IMR-90 (cell line): Measurements from ENCODE around the gene TMEM19. TPM values are rescaled to one million over a fixed set of nuclear protein-coding genes. Genes with fewer than 3 reads are reported as not detected.
A peak's percentile ranks its signal among the peaks of the same experiment; 100 is the strongest.

ENCODE experiments used
- ATAC-seq: fragments of 200-7000 bp; cut with Tn5 transposase; 2 replicates; pipeline ENCODE4 v1.9.1; 2020; ENCODE audit warnings: low read depth, mild to moderate bottlenecking, moderate library complexity
- BruUV-seq: library from RNA; stranded (reverse); fragments of 400-500 nt; replicated peaks from 2 replicates; lab custom pipeline; 2021; lab: Mats Ljungman, UMichigan
- CTCF ChIA-PET: fragments of 300-600 bp; formaldehyde crosslinking; extraction: SDS; loops from one replicate; lab custom pipeline; 2021; ENCODE audit warnings: antibody characterized with exemption; lab: Yijun Ruan, JAX
- POLR2A ChIA-PET: fragments of 300-600 bp; sonication (Branson Sonifier 250); formaldehyde crosslinking; loops from one replicate; lab custom pipeline; 2022; ENCODE audit warnings: antibody characterized with exemption; ENCODE audit not compliant: unreplicated experiment; lab: Charles Lee
- DNase-seq: peaks from one replicate; pipeline ENCODE4 v3.0.0; 2013
- H2AFZ ChIP-seq: replicated peaks from 2 replicates; pipeline ENCODE3; 2013; ENCODE audit warnings: low read length, mild to moderate bottlenecking; ENCODE audit not compliant: poor library complexity
- H2AK5ac ChIP-seq: 2 replicates; pipeline ENCODE4 v1.6.1; 2013; ENCODE audit warnings: low read depth, low read length, inconsistent platforms
- H2AK9ac ChIP-seq: replicated peaks from 2 replicates; pipeline ENCODE3; 2013; ENCODE audit warnings: mild to moderate bottlenecking, low read depth, low read length, moderate library complexity; ENCODE audit not compliant: poor library complexity
- H2BK120ac ChIP-seq: 2 replicates; pipeline ENCODE4 v1.6.1; 2013; ENCODE audit warnings: low read depth, low read length, inconsistent platforms
- H2BK15ac ChIP-seq: 3 replicates; pipeline ENCODE4 v1.6.1; 2013; ENCODE audit warnings: low read depth, low read length, inconsistent platforms
- H2BK20ac ChIP-seq: 2 replicates; pipeline ENCODE4 v1.6.1; 2013; ENCODE audit warnings: low read depth, mild to moderate bottlenecking, inconsistent platforms, low read length, moderate library complexity
- H2BK5ac ChIP-seq: 2 replicates; pipeline ENCODE4 v1.6.1; 2013; ENCODE audit warnings: mild to moderate bottlenecking, low read depth, low read length, inconsistent platforms; ENCODE audit not compliant: poor library complexity, severe bottlenecking
- H3K14ac ChIP-seq: replicated peaks from 2 replicates; pipeline ENCODE4 v1.6.1; 2013; ENCODE audit warnings: low read depth, low read length, inconsistent platforms
- H3K18ac ChIP-seq: 2 replicates; pipeline ENCODE4 v1.6.1; 2013; ENCODE audit warnings: low read depth, low read length, control low read depth
- H3K23ac ChIP-seq: 2 replicates; pipeline ENCODE4 v1.6.1; 2013; ENCODE audit warnings: low read depth, low read length, inconsistent platforms
- H3K27ac ChIP-seq: 2 replicates; pipeline ENCODE4 v1.5.1; 2013; ENCODE audit warnings: mild to moderate bottlenecking, control low read depth, low read length; ENCODE audit not compliant: insufficient read depth
- H3K27me3 ChIP-seq: 2 replicates; pipeline ENCODE4 v1.6.1; 2013; ENCODE audit warnings: low read length; ENCODE audit not compliant: control insufficient read depth, insufficient read depth
- H3K36me3 ChIP-seq: 2 replicates; pipeline ENCODE4 v1.6.1; 2013; ENCODE audit warnings: low read length, mixed read lengths; ENCODE audit not compliant: control insufficient read depth, insufficient read depth
- H3K4ac ChIP-seq: 2 replicates; pipeline ENCODE4 v1.6.1; 2013; ENCODE audit warnings: low read depth, low read length, inconsistent platforms
- H3K4me1 ChIP-seq: 2 replicates; pipeline ENCODE4 v1.6.1; 2013; ENCODE audit warnings: low read length, mixed read lengths; ENCODE audit not compliant: control insufficient read depth, insufficient read depth
- H3K4me2 ChIP-seq: 2 replicates; pipeline ENCODE4 v1.6.1; 2013; ENCODE audit warnings: low read depth, mild to moderate bottlenecking, control low read depth, low read length, moderate library complexity
- H3K4me3 ChIP-seq: 2 replicates; pipeline ENCODE4 v1.5.1; 2013; ENCODE audit warnings: low read depth, mild to moderate bottlenecking, control low read depth, low read length, moderate library complexity; ENCODE audit not compliant: insufficient read depth
- H3K56ac ChIP-seq: 2 replicates; pipeline ENCODE4 v1.6.1; 2013; ENCODE audit warnings: low read length, inconsistent platforms; ENCODE audit not compliant: insufficient read depth; ENCODE audit errors: extremely low read depth
- H3K79me1 ChIP-seq, 2 experiments: 2 replicates each; pipeline ENCODE4 v1.6.1; 2013; ENCODE audit warnings: low read length in 2 of 2, inconsistent platforms in 1 of 2, low read depth in 1 of 2
- H3K9ac ChIP-seq: 2 replicates; pipeline ENCODE4 v1.6.1; 2013; ENCODE audit warnings: low read depth, low read length, control low read depth
- H3K9me1 ChIP-seq: 2 replicates; pipeline ENCODE4 v1.6.1; 2013; ENCODE audit warnings: low read length, inconsistent platforms; ENCODE audit not compliant: insufficient read depth
- H3K9me3 ChIP-seq: 2 replicates; pipeline ENCODE4 v1.6.1; 2013; ENCODE audit warnings: low read length; ENCODE audit not compliant: control insufficient read depth, insufficient read depth
- H4K20me1 ChIP-seq: 2 replicates; pipeline ENCODE4 v1.6.1; 2013; ENCODE audit warnings: low read length, inconsistent platforms; ENCODE audit not compliant: insufficient read depth
- H4K5ac ChIP-seq: 2 replicates; pipeline ENCODE4 v1.6.1; 2013; ENCODE audit warnings: mild to moderate bottlenecking, low read depth, low read length, control low read depth
- H4K8ac ChIP-seq, 2 experiments: 2 replicates each; pipeline ENCODE4 v1.6.1; 2013; ENCODE audit warnings: low read depth in 2 of 2, low read length in 2 of 2, control low read depth in 1 of 2, inconsistent platforms in 1 of 2
- H4K91ac ChIP-seq: 2 replicates; pipeline ENCODE4 v1.6.1; 2013; ENCODE audit warnings: low read depth, low read length, inconsistent platforms; ENCODE audit not compliant: insufficient read depth
- CEBPB ChIP-seq: IDR thresholded peaks from 2 replicates; pipeline ENCODE4 v1.6.1; 2012; ENCODE audit warnings: low read depth, low read length, improper control_type of control experiment
- CHD1 ChIP-seq: IDR thresholded peaks from 2 replicates; pipeline ENCODE4 v1.6.1; 2012; ENCODE audit warnings: low read depth, low read length, improper control_type of control experiment
- FOS ChIP-seq: fragments of 150-350 bp; IDR thresholded peaks from 2 replicates; pipeline ENCODE4 v1.6.1; 2016; ENCODE audit warnings: low read depth, low read length
- MAFK ChIP-seq: IDR thresholded peaks from 2 replicates; pipeline ENCODE4 v1.6.1; 2012; ENCODE audit warnings: low read depth, low read length, improper control_type of control experiment
- MAZ ChIP-seq: IDR thresholded peaks from 2 replicates; pipeline ENCODE4 v1.6.1; 2012; ENCODE audit warnings: low read depth, mild to moderate bottlenecking, low read length, improper control_type of control experiment, moderate library complexity, borderline replicate concordance
- MXI1 ChIP-seq: IDR thresholded peaks from 2 replicates; pipeline ENCODE4 v1.6.1; 2012; ENCODE audit warnings: low read depth, mild to moderate bottlenecking, low read length, moderate library complexity, borderline replicate concordance
- NFE2L2 ChIP-seq: fragments of 150-350 bp; IDR thresholded peaks from 2 replicates; pipeline ENCODE4 v1.6.1; 2016; ENCODE audit warnings: low read depth, mild to moderate bottlenecking, low read length
- POLR2A ChIP-seq: IDR thresholded peaks from 2 replicates; pipeline ENCODE4 v1.6.1; 2012; ENCODE audit warnings: mild to moderate bottlenecking, low read depth, low read length
- RAD21 ChIP-seq: IDR thresholded peaks from 2 replicates; pipeline ENCODE4 v1.6.1; 2012; ENCODE audit warnings: low read length, improper control_type of control experiment
- RCOR1 ChIP-seq: IDR thresholded peaks from 2 replicates; pipeline ENCODE4 v1.6.1; 2012; ENCODE audit warnings: mild to moderate bottlenecking, low read length, improper control_type of control experiment; ENCODE audit not compliant: insufficient replicate concordance
- RFX5 ChIP-seq: IDR thresholded peaks from 2 replicates; pipeline ENCODE4 v1.8.0; 2012; ENCODE audit warnings: low read depth, mild to moderate bottlenecking, low read length, moderate library complexity
- SMC3 ChIP-seq: fragments of 150-350 bp; IDR thresholded peaks from 2 replicates; pipeline ENCODE4 v1.6.1; 2016; ENCODE audit warnings: low read depth, mild to moderate bottlenecking, antibody characterized with exemption, low read length, moderate library complexity
- WGBS, 2 experiments: methylation state at CpG; one replicate each; pipeline versions ENCODE4 v1.1.5 to v1.1.7; 2013; ENCODE audit warnings: missing lambda C conversion rate in 2 of 2; ENCODE audit not compliant: insufficient read length in 1 of 2; ENCODE audit errors: extremely low coverage in 2 of 2; 5-methylcytosine and 5-hydroxymethylcytosine counted together
- dilution Hi-C: fragments of 300-500 bp; cut with HindIII; formaldehyde crosslinking; loops from one replicate; pipeline ENCODE4 v1.14.3; 2018; ENCODE audit warnings: low sequenced_read_pairs; ENCODE audit not compliant: unreplicated experiment
- in situ Hi-C: fragments of 300-500 bp; cut with MboI; formaldehyde crosslinking; loops from 3 replicates; pipeline ENCODE4 v1.14.3; 2019; ENCODE audit warnings: low sequenced_read_pairs, inconsistent platforms, mixed read lengths
- intact Hi-C: fragments of 100-400 bp; cut with micrococcal nuclease; formaldehyde crosslinking; loops from 2 replicates; pipeline ENCODE4 v1.10.0; 2022
- polyA plus RNA-seq, 3 experiments: library from polyadenylated mRNA; depleted of rRNA; stranded (reverse); fragments of >200 nt; gene quantifications; 2 replicates each; pipeline ENCODE4 v1.2.3, GENCODE V29; 2012; ENCODE audit warnings: low replicate concordance in 1 of 3
- total RNA-seq: library from RNA; depleted of rRNA; stranded (reverse); fragments of >200 nt; gene quantifications from 2 replicates; pipeline ENCODE4 v1.2.3, GENCODE V29; 2012
- TF ChIP-seq, protein P1 (sequence below): fragments of 150-350 bp; IDR thresholded peaks from 2 replicates; pipeline ENCODE4 v1.6.1; 2016; ENCODE audit warnings: low read depth, mild to moderate bottlenecking, low read length, moderate library complexity, borderline replicate concordance
- TF ChIP-seq, protein P2 (sequence below): fragments of 150-350 bp; IDR thresholded peaks from 2 replicates; pipeline ENCODE4 v1.6.1; 2017; ENCODE audit warnings: mild to moderate bottlenecking, antibody characterized with exemption, low read length, low read depth
- TF ChIP-seq, protein P3 (sequence below): conservative IDR thresholded peaks from 2 replicates; pipeline ENCODE4 v1.5.1; 2012; ENCODE audit warnings: mild to moderate bottlenecking, low read depth, low read length, improper control_type of control experiment

TMEM19 gene
- total and polyA plus RNA-seq, 2 of the 4 experiments (the other 2 are of a cell fraction): 8.9 to 28.7 TPM

DNA sequence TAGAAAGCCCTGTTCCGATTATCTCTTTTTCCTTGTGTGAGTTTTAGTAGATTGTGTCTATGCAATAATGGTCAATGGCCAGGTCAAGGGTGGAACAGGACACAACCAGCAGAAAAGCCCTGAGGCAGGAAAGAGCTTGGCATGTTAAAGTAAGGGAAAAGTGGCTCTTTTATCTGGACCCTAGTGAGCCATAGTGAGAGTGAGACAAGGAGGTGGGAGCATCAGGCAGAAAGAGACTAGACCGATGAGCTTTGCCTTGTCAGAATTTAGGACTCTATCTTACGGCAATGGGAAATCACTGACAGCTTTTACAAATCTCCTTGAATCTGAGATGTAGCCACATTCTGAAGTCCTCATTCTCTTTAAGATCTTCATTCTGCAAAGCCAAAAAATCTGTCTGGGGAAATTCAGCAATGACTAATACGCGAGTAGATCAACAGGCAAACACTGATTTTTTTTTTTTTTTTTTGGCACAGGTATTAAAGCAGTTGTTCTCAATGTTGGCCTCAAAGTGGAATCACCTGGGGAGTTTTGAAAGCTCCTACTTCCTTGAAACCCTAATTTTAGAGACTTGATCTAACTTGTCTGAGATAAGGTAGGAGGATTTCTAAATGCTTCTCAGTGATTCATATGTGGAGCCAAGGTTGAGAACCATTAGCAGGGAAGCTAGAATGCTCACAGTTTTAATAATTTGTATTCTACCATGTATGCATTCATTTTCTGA is 33.9 kb downstream of the TMEM19 start:
- H4K5ac ChIP-seq: no peak overlapping the region
- ChIA-PET CTCF (interaction anchor here (0.7 kb wide), 1 partner anchor 360 kb away, joined by 5 read pairs; no protein-coding TSS in a partner anchor), POLR2A (no interaction called here)
- H3K23ac ChIP-seq: no peak overlapping the region
- no peak overlapping the region for H3K27ac ChIP-seq
- H2AK5ac ChIP-seq: no peak overlapping the region
- H3K4me1 ChIP-seq: no peaks in the 10 kb centered on the region
- no peaks in the 10 kb centered on the region for H4K20me1 ChIP-seq
- H2BK20ac ChIP-seq: no peak overlapping the region
- dilution Hi-C loops: loop anchor here (25.0 kb wide), 1 partner anchor 308 kb away; no protein-coding TSS in a partner anchor
- H2BK15ac ChIP-seq: no peak overlapping the region
- intact Hi-C loops: no loop called here
- H2BK120ac ChIP-seq: no peak overlapping the region
- H3K9ac ChIP-seq: no peak overlapping the region
- H2AFZ ChIP-seq: no peak overlapping the region
- H2BK5ac ChIP-seq: no peak overlapping the region
- TF ChIP-seq MAZ (no peak), RCOR1 (no peak), POLR2A (no peak), SMC3 (no peak), MAFK (no peak), RAD21 (no peak), RFX5 (no peak), CHD1 (no peak), CEBPB (no peak), MXI1 (no peak), NFE2L2 (no peak), FOS (no peak)
- TF ChIP-seq, protein P1, sequence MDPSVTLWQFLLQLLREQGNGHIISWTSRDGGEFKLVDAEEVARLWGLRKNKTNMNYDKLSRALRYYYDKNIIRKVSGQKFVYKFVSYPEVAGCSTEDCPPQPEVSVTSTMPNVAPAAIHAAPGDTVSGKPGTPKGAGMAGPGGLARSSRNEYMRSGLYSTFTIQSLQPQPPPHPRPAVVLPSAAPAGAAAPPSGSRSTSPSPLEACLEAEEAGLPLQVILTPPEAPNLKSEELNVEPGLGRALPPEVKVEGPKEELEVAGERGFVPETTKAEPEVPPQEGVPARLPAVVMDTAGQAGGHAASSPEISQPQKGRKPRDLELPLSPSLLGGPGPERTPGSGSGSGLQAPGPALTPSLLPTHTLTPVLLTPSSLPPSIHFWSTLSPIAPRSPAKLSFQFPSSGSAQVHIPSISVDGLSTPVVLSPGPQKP: no peak
- TF ChIP-seq, protein P2, sequence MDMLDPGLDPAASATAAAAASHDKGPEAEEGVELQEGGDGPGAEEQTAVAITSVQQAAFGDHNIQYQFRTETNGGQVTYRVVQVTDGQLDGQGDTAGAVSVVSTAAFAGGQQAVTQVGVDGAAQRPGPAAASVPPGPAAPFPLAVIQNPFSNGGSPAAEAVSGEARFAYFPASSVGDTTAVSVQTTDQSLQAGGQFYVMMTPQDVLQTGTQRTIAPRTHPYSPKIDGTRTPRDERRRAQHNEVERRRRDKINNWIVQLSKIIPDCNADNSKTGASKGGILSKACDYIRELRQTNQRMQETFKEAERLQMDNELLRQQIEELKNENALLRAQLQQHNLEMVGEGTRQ: no peak
- TF ChIP-seq, protein P3, sequence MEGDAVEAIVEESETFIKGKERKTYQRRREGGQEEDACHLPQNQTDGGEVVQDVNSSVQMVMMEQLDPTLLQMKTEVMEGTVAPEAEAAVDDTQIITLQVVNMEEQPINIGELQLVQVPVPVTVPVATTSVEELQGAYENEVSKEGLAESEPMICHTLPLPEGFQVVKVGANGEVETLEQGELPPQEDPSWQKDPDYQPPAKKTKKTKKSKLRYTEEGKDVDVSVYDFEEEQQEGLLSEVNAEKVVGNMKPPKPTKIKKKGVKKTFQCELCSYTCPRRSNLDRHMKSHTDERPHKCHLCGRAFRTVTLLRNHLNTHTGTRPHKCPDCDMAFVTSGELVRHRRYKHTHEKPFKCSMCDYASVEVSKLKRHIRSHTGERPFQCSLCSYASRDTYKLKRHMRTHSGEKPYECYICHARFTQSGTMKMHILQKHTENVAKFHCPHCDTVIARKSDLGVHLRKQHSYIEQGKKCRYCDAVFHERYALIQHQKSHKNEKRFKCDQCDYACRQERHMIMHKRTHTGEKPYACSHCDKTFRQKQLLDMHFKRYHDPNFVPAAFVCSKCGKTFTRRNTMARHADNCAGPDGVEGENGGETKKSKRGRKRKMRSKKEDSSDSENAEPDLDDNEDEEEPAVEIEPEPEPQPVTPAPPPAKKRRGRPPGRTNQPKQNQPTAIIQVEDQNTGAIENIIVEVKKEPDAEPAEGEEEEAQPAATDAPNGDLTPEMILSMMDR: no peak
- H3K56ac ChIP-seq: no peak overlapping the region
- no peaks in the 10 kb centered on the region for H3K79me1 ChIP-seq
- H3K4me3 ChIP-seq: no peak overlapping the region
- H3K9me3 ChIP-seq: no peaks in the 10 kb centered on the region
- no peaks in the 10 kb centered on the region for H3K36me3 ChIP-seq
- in situ Hi-C loops: no loop called here
- H3K18ac ChIP-seq: no peak overlapping the region
- no TSS peak for BruUV-seq
- DNase-seq (peak; percentile 16), ATAC-seq (no peak)
- no peak overlapping the region for H4K91ac ChIP-seq
- H4K8ac ChIP-seq: no peak overlapping the region
- 0 out of 2 replicates have a peak overlapping the region, but pooled peaks have one; percentile 12 for H3K14ac ChIP-seq
- H3K4ac ChIP-seq: no peak overlapping the region
- no peaks in the 10 kb centered on the region for H3K9me1 ChIP-seq
- H3K4me2 ChIP-seq: no peak overlapping the region
- WGBS, 2 experiments: 86% methylated on average over 1 of the region's 5 CpGs; no CpG with 5 or more reads in 1 of the 2 experiments
- no peaks in the 10 kb centered on the region for H3K27me3 ChIP-seq
- H2AK9ac ChIP-seq: no peak overlapping the region
